Ovary (tissue), 9 donors: ENCODE data around the gene PPP5C. TPM values are rescaled to one million over a fixed set of nuclear protein-coding genes. Genes with fewer than 3 reads are reported as not detected.
A peak's percentile ranks its signal among the peaks of the same experiment; 100 is the strongest.

Source experiments
- DNase-seq, 5 donors: peaks; one replicate each; pipeline ENCODE4 v3.0.0-alpha.2; 2019 to 2020
- H3K27ac ChIP-seq, 2 donors: fragments of 200-600 bp; one replicate each; pipeline versions ENCODE4 v1.5.1 to v1.8.0; 2019 to 2022
- H3K27me3 ChIP-seq: fragments of 200-600 bp; one replicate; pipeline ENCODE4 v1.8.0; 2022
- H3K36me3 ChIP-seq: fragments of 200-600 bp; sonication (generic); one replicate; pipeline ENCODE4 v1.5.1; 2019
- H3K4me1 ChIP-seq: one replicate; pipeline ENCODE4 v1.8.1; 2013; ENCODE audit warnings: mild to moderate bottlenecking, moderate library complexity; ENCODE audit not compliant: insufficient read depth
- H3K4me3 ChIP-seq: fragments of 200-600 bp; sonication (generic); one replicate; pipeline ENCODE4 v1.5.1; 2017
- H3K9me3 ChIP-seq, 2 donors: fragments of 200-600 bp in 1 of 2; sonication (generic) in 1 of 2; one replicate each; pipeline versions ENCODE4 v1.5.1 to v1.8.1; 2013 to 2019; ENCODE audit warnings: mild to moderate bottlenecking in 1 of 2, moderate library complexity in 1 of 2
- EP300 ChIP-seq: sonication (generic); formaldehyde crosslinking; IDR thresholded peaks from one replicate; pipeline ENCODE4 v1.6.1; 2017; ENCODE audit warnings: antibody characterized with exemption
- POLR2A ChIP-seq: fragments of 450-650 bp; IDR thresholded peaks from one replicate; pipeline ENCODE4 v1.6.1; 2017; ENCODE audit warnings: antibody characterized with exemption, mild to moderate bottlenecking, moderate library complexity
- WGBS, 3 donors: extraction: QIAGEN DNeasy Blood & Tissue Kit in 1 of 3; methylation state at CpG; one replicate each; pipeline versions ENCODE4 v1.1.5 to v1.1.7; 2013 to 2017; 5-methylcytosine and 5-hydroxymethylcytosine counted together
- intact Hi-C, 4 donors: fragments of 100-400 bp; cut with DNase I; formaldehyde crosslinking; loops; one replicate each; pipeline versions ENCODE4 v1.11.0 to v1.15.1; 2022 to 2023
- polyA plus RNA-seq, 2 donors: library from polyadenylated mRNA; stranded (reverse); fragments of 200-250 nt in 1 of 2; fragments of 350-450 nt in 1 of 2; fragmentation: Illumina TruSeq in 1 of 2; extraction: RNeasy Lipid Tissue Mini Kit (QIAGEN cat#74804) in 1 of 2; gene quantifications; one replicate each; pipeline ENCODE4 v1.2.3, GENCODE V29; 2013 to 2014
- total RNA-seq, 7 donors: library from RNA; depleted of rRNA in 2 of 7; stranded (reverse); fragments of >200 nt in 2 of 7; fragmentation: NEBNext Ultra II Directional in 3 of 7; extraction: Animal tissue kit (Norgen Biotek cat#: 25700) in 3 of 7; gene quantifications; one replicate each; pipeline versions ENCODE4 v1.1.0 to v1.2.4, GENCODE V29; 2016 to 2023
- TF ChIP-seq, protein P1 (sequence below), 3 donors: fragments of 450-650 bp in 2 of 3; fragments of 200-600 bp in 1 of 3; IDR thresholded peaks; one replicate each; pipeline versions ENCODE4 v1.5.1 to v1.8.0; 2016 to 2022; ENCODE audit warnings: antibody characterized with exemption in 3 of 3, mild to moderate bottlenecking in 1 of 3
- donor health status: DM: no; HTN: no; CAD: no; lungs with moderate emphysema.
- donor health status: DM: no; HTN: no; CAD: no.
- donor health status: Bipolar disorder and iron deficiency.
- donor health status: DM: yes; HTN: yes; CAD: no.
- donor health status: DM: no; HTN: no; CAD: no.
- donor health status: DM: yes; HTN: yes; CAD: no.

Gene PPP5C
- total and polyA plus RNA-seq, 9 donors: 33.1 to 79.2 (median 45.3) TPM

GRCh38 chr19:46404055-46404752 is 57.3 kb downstream of the PPP5C start:
- no peaks in the 10 kb centered on the region for H3K27me3 ChIP-seq

GRCh38 chr19:46404753-46405468 is 58.0 kb downstream of the PPP5C start:
- no peaks in the 10 kb centered on the region for H3K27me3 ChIP-seq

More at GRCh38 chr19:46404055-46404752, 57.3 kb downstream of the PPP5C start:
- Histone ChIP-seq H3K9me3 (no peaks in the 10 kb centered on the region), H3K36me3 (no peaks in the 10 kb centered on the region), H3K27ac (peak overlapping the region; percentile 74 to 78), H3K4me3 (peak overlapping the region; percentile 41), H3K4me1 (peaks cover 20% of the 10 kb centered on the region)
- intact Hi-C loops: loop anchor here in 2 of 4 donors (2.0 kb wide), 2 partner anchors 83 to 85 kb away; no protein-coding TSS in a partner anchor
- TF ChIP-seq POLR2A (peak; percentile 26), EP300 (no peak)
- peak; percentile 64 to 82 (median 74) for DNase-seq
- WGBS, 3 donors: 1 to 3% (median 1%) methylated on average over 36 of the region's 36 CpGs

GRCh38 chr19:46406976-46407375 is 60.1 kb downstream of the PPP5C start:
- peak in 1 of 5 donors; percentile 18 for DNase-seq
- Histone ChIP-seq H3K4me1 (peaks cover 22% of the 10 kb centered on the region), H3K36me3 (no peaks in the 10 kb centered on the region), H3K4me3 (no peak overlapping the region), H3K27ac (peak overlapping the region in 1 of 2 donors; percentile 80), H3K9me3 (no peaks in the 10 kb centered on the region), H3K27me3 (no peaks in the 10 kb centered on the region)
- no peak for TF ChIP-seq POLR2A
- TF ChIP-seq, protein P1, sequence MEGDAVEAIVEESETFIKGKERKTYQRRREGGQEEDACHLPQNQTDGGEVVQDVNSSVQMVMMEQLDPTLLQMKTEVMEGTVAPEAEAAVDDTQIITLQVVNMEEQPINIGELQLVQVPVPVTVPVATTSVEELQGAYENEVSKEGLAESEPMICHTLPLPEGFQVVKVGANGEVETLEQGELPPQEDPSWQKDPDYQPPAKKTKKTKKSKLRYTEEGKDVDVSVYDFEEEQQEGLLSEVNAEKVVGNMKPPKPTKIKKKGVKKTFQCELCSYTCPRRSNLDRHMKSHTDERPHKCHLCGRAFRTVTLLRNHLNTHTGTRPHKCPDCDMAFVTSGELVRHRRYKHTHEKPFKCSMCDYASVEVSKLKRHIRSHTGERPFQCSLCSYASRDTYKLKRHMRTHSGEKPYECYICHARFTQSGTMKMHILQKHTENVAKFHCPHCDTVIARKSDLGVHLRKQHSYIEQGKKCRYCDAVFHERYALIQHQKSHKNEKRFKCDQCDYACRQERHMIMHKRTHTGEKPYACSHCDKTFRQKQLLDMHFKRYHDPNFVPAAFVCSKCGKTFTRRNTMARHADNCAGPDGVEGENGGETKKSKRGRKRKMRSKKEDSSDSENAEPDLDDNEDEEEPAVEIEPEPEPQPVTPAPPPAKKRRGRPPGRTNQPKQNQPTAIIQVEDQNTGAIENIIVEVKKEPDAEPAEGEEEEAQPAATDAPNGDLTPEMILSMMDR (IDR thresholded peaks at IDR 0.05): no peak
- TF ChIP-seq EP300: no peak
- WGBS, 3 donors: 4 to 8% (median 5%) methylated on average over 6 of the region's 6 CpGs
- intact Hi-C loops: no loop called here

More at GRCh38 chr19:46404753-46405468, 58.0 kb downstream of the PPP5C start:
- DNase-seq: peak; percentile 60 to 76 (median 66)
- peaks cover 22% of the 10 kb centered on the region for H3K4me1 ChIP-seq
- peak overlapping the region; percentile 41 for H3K4me3 ChIP-seq
- H3K27ac ChIP-seq: peak overlapping the region; percentile 74 to 78
- no peaks in the 10 kb centered on the region for H3K36me3 ChIP-seq
- intact Hi-C loops: loop anchor here in 2 of 4 donors (2.0 kb wide), 2 partner anchors 82 to 84 kb away; no protein-coding TSS in a partner anchor
- no peak for TF ChIP-seq POLR2A
- TF ChIP-seq, protein P1 (IDR thresholded peaks at IDR 0.05): peak in 1 of 3 donors; percentile 23
- no peaks in the 10 kb centered on the region for H3K9me3 ChIP-seq
- 5 to 12% (median 8%) methylated on average over 39 to 41 of the region's 41 CpGs for WGBS, 3 donors

- WGBS, 3 donors: 6 to 10% (median 10%) methylated on average over 23 of the region's 23 CpGs
- no peak overlapping the region for H3K4me3 ChIP-seq
- DNase-seq: peak in 2 of 5 donors; percentile 50 to 56
- TF ChIP-seq POLR2A (no peak), EP300 (no peak)
- TF ChIP-seq, protein P1 (IDR thresholded peaks at IDR 0.05): no peak
- peak overlapping the region; percentile 56 to 80 for H3K27ac ChIP-seq
- H3K27me3 ChIP-seq: no peaks in the 10 kb centered on the region
- intact Hi-C loops: no loop called here
- H3K36me3 ChIP-seq: no peaks in the 10 kb centered on the region
- peaks cover 23% of the 10 kb centered on the region for H3K4me1 ChIP-seq
- H3K9me3 ChIP-seq: no peaks in the 10 kb centered on the region
Measured at GRCh38 chr19:46407856-46408663, 61.2 kb downstream of the PPP5C start.
